Left colon (tissue), 2 donors: Measurements from ENCODE around the gene RPL7L1. TPM values are rescaled to one million over a fixed set of nuclear protein-coding genes. Genes with fewer than 3 reads are reported as not detected.

Experiments used
- ATAC-seq: fragments of 200-7000 bp; cut with Tn5 transposase; one replicate; pipeline ENCODE4 v1.9.1; 2020; ENCODE audit warnings: mild to moderate bottlenecking, moderate library complexity
- DNase-seq, 2 donors: peaks; one replicate each; pipeline ENCODE4 v3.0.0-alpha.2; 2020
- intact Hi-C, 2 donors: fragments of 100-400 bp; cut with DNase I in 1 of 2; cut with micrococcal nuclease in 1 of 2; formaldehyde crosslinking; loops; one replicate each; pipeline versions ENCODE4 v1.11.2 to v1.14.0; 2022; cut with DNase I, micrococcal nuclease
- total RNA-seq, 2 donors: library from RNA; stranded (reverse); fragmentation: NEBNext Ultra II Directional; extraction: Animal tissue kit (Norgen Biotek cat#: 25700); gene quantifications; one replicate each; pipeline ENCODE4 v1.2.1, GENCODE V29; 2021
- donor health status: DM: no; HTN: no; CAD: no.
- donor health status: DM: yes; HTN: yes; CAD: no.

RPL7L1 gene
- total RNA-seq, 2 donors from 2014 or later, result 43.7 to 50.4 TPM

GRCh38 chr6:42921801-42922200, 42.4 kb downstream of the RPL7L1 start:
- ATAC-seq (no peak), DNase-seq (no peak)
- intact Hi-C loops, result no loop called here

- intact Hi-C loops, result no loop called here
- DNase-seq, result no peak
- ATAC-seq, result no peak
Observed at GRCh38 chr6:42923666-42924065, 44.2 kb downstream of the RPL7L1 start.

GRCh38 chr6:42925248-42925857, 45.9 kb downstream of the RPL7L1 start:
- DNase-seq, result no peak
- ATAC-seq, result no peak
- intact Hi-C loops, result no loop called here

GRCh38 chr6:42928986-42929820, 49.8 kb downstream of the RPL7L1 start, which contains the start of gene CNPY3:
Gene CNPY3 (plus strand): TSS chr6:42929480. CDS start chr6:42929571, 91 bp downstream.
- ATAC-seq, result peak; percentile 94
- peak; percentile 94 to 95 for DNase-seq
- intact Hi-C loops, result no loop called here

- DNase-seq (peak in 1 of 2 donors; percentile 45), ATAC-seq (peak; percentile 14)
- intact Hi-C loops, result no loop called here
Observed at GRCh38 chr6:42929821-42930360, 50.5 kb downstream of the RPL7L1 start.

- intact Hi-C loops, result no loop called here
- no peak for ATAC-seq
Observed at GRCh38 chr6:42932412-42932811, 53.0 kb downstream of the RPL7L1 start.

GRCh38 chr6:42933205-42933604, 53.8 kb downstream of the RPL7L1 start:
- DNase-seq (no peak), ATAC-seq (no peak)
- intact Hi-C loops, result no loop called here

More at GRCh38 chr6:42932412-42932811, 53.0 kb downstream of the RPL7L1 start:
- DNase-seq, result no peak

GRCh38 chr6:42935322-42935721, 55.9 kb downstream of the RPL7L1 start:
- intact Hi-C loops, result no loop called here
- DNase-seq (no peak), ATAC-seq (no peak)

GRCh38 chr6:42936398-42936797, 57.0 kb downstream of the RPL7L1 start:
- intact Hi-C loops, result no loop called here
- DNase-seq, result no peak
- ATAC-seq, result no peak

- intact Hi-C loops, result no loop called here
- ATAC-seq (no peak), DNase-seq (no peak)
Observed at GRCh38 chr6:42937548-42938427, 58.4 kb downstream of the RPL7L1 start.

- DNase-seq, result no peak
- intact Hi-C loops, result no loop called here
- ATAC-seq, result no peak
Observed at GRCh38 chr6:42938428-42938796, 59.0 kb downstream of the RPL7L1 start.

- intact Hi-C loops, result no loop called here
- peak; percentile 38 for ATAC-seq
- no peak for DNase-seq
Observed at GRCh38 chr6:42938987-42939809, 59.8 kb downstream of the RPL7L1 start.

Other genes with a start within 250 kb of the RPL7L1 start
- under 1 TPM; 0.40 to 0.67 TPM for gene PRPH2, start 157.0 kb upstream of the RPL7L1 start, total RNA-seq
- 10 to 100 TPM; 21.3 to 26.4 TPM for gene TBCC, start 133.5 kb upstream of the RPL7L1 start, total RNA-seq
- gene BICRAL, start 97.6 kb upstream of the RPL7L1 start, total RNA-seq, result 10 to 100 TPM; 20.2 to 20.5 TPM
- not detected for gene PTCRA, start 36.4 kb downstream of the RPL7L1 start, total RNA-seq
- 10 to 100 TPM; 19.6 to 25.9 TPM for gene CNPY3, start 49.9 kb downstream of the RPL7L1 start, total RNA-seq
- gene GNMT, start 81.1 kb downstream of the RPL7L1 start, total RNA-seq, result under 1 TPM in 1 of 2 donors, not detected in 1; 0.37 TPM
- gene PEX6, start 99.6 kb downstream of the RPL7L1 start, total RNA-seq, result 10 to 100 TPM; 22.4 to 26.9 TPM
- gene PPP2R5D, start 105.0 kb downstream of the RPL7L1 start, total RNA-seq, result 10 to 100 TPM; 33.7 to 36.4 TPM
- 10 to 100 TPM; 35.8 to 43.6 TPM for gene MEA1, start 134.3 kb downstream of the RPL7L1 start, total RNA-seq
- gene KLHDC3, start 134.6 kb downstream of the RPL7L1 start, total RNA-seq, result 10 to 100 TPM; 43.8 to 59.0 TPM
- 10 to 100 TPM; 33.6 to 45.8 TPM for gene RRP36, start 142.0 kb downstream of the RPL7L1 start, total RNA-seq
- 10 to 100 TPM; 14.9 to 15.3 TPM for gene CUL7, start 174.2 kb downstream of the RPL7L1 start, total RNA-seq
- gene MRPL2, start 179.8 kb downstream of the RPL7L1 start, total RNA-seq, result 10 to 100 TPM; 62.5 to 75.0 TPM
- gene KLC4, start 180.0 kb downstream of the RPL7L1 start, total RNA-seq, result 100 to 1,000 TPM; 109 to 122 TPM
- gene PTK7, start 196.7 kb downstream of the RPL7L1 start, total RNA-seq, result 1 to 10 TPM; 8.0 to 9.7 TPM